Retinal pigment epithelial cell (primary cell): ENCODE data around the gene LARP7.
"Not testable (repeated sequence)": the region's sequence is repeated elsewhere in the genome, so short reads cannot be mapped to it uniquely, and the experiment has no call there.

Experiments used
- DNase-seq: peaks from one replicate; pipeline ENCODE4 v3.0.0-alpha.2; 2010; ENCODE audit warnings: low read depth
- H3K4me3 ChIP-seq: 2 replicates; pipeline ENCODE4 v1.5.1; 2011; ENCODE audit warnings: mild to moderate bottlenecking, low read length, control low read depth, moderate library complexity
- CTCF ChIP-seq: conservative IDR thresholded peaks from 2 replicates; pipeline ENCODE4 v1.5.1; 2011; ENCODE audit warnings: low read depth, low read length, control low read depth, inconsistent platforms

LARP7 gene

GRCh38 chr4:112651641-112652040 is 14.7 kb downstream of the LARP7 start:
- no peak for TF ChIP-seq CTCF
- no peak for DNase-seq
- no peak overlapping the region for H3K4me3 ChIP-seq

GRCh38 chr4:112652216-112652615 is 15.3 kb downstream of the LARP7 start:
- TF ChIP-seq CTCF = no peak
- DNase-seq = no peak
- no peak overlapping the region for H3K4me3 ChIP-seq

GRCh38 chr4:112655270-112655669 is 18.3 kb downstream of the LARP7 start:
- no peak overlapping the region for H3K4me3 ChIP-seq
- no peak for TF ChIP-seq CTCF

DNA sequence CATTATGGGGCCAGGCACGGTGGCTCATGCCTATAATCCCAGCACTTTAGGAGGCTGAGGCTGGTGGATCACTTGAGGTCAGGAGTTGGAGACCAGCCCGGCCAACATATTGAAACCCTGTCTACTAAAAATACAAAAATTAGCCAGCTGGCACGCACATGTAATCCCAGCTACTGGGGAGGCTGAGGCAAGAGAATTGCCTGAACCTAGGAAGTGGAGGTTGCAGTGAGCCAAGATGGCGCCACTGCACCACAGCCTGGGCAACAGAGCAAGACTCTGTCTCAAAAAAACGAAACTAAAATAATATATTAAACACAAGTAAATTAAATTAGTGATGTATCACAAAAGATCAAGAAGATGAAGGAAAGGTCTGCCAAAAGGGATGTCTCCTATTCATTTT is 19.2 kb downstream of the LARP7 start:
- not testable (repeated sequence) for H3K4me3 ChIP-seq, DNase-seq

More at GRCh38 chr4:112655270-112655669, 18.3 kb downstream of the LARP7 start:
- no peak for DNase-seq

- DNase-seq = no peak
- no peak overlapping the region for H3K4me3 ChIP-seq
- TF ChIP-seq CTCF = no peak
Observed at GRCh38 chr4:112664611-112665010, 27.7 kb downstream of the LARP7 start.

DNA sequence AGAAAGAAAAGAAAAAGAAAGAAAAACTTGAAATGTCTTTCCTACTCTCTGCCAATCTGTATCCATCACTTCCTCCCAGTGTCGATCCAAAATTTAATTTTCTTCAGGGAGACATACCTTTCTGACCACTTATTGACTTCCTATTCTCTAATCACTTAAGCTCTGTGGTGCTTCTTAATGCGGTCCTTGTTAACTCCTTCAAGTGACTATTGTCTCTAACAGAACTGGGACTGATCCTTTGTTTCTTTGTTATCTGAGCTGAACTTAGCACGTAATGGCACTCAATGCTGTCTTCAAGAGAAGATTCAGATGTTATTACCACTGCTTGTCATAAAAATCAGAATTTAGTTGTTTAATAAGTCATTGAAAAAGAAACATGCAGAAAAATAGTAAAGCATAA is 31.2 kb downstream of the LARP7 start:
- no peak for TF ChIP-seq CTCF
- no peak overlapping the region for H3K4me3 ChIP-seq
- no peak for DNase-seq

GRCh38 chr4:112673076-112673475 is 36.1 kb downstream of the LARP7 start:
- DNase-seq = no peak
- TF ChIP-seq CTCF = no peak
- no peak overlapping the region for H3K4me3 ChIP-seq

DNA sequence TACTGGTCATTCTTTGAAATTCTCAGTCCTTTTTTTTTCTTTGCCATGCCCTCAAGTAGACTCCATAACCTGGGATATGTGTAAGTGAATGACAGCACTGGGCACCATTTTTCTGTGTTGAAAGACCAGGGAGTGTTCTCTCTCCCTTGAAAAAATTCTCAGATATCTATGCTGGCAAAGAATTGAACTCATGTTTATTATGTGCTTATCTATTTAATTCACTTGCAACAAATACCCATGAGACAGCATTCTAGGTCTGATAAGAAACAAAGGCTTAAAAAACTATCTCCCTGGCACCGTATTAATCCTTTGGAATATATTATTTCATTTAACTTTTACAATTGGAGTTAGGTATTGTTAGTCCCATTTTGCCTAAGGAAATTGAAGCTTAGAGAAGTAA is 36.7 kb downstream of the LARP7 start:
- H3K4me3 ChIP-seq = no peak overlapping the region
- DNase-seq = no peak
- TF ChIP-seq CTCF = no peak
